ENCODE results near the gene EHD4. TPM values are rescaled to one million over a fixed set of nuclear protein-coding genes. Genes with fewer than 3 reads are reported as not detected.

The EHD4 gene
- total RNA-seq, 1 donor from 2014 or later = 24.6 TPM

- peak overlapping the region; percentile 66 for H3K27ac ChIP-seq
- no peak for TF ChIP-seq POLR2A (IDR thresholded peaks at IDR 0.05)
- TF ChIP-seq POLR2AphosphoS5 (IDR thresholded peaks at IDR 0.05; ENCODE audit: insufficient read depth in 1 of 2, low read depth in 1 of 2) = no peak
- TF ChIP-seq, protein P1, sequence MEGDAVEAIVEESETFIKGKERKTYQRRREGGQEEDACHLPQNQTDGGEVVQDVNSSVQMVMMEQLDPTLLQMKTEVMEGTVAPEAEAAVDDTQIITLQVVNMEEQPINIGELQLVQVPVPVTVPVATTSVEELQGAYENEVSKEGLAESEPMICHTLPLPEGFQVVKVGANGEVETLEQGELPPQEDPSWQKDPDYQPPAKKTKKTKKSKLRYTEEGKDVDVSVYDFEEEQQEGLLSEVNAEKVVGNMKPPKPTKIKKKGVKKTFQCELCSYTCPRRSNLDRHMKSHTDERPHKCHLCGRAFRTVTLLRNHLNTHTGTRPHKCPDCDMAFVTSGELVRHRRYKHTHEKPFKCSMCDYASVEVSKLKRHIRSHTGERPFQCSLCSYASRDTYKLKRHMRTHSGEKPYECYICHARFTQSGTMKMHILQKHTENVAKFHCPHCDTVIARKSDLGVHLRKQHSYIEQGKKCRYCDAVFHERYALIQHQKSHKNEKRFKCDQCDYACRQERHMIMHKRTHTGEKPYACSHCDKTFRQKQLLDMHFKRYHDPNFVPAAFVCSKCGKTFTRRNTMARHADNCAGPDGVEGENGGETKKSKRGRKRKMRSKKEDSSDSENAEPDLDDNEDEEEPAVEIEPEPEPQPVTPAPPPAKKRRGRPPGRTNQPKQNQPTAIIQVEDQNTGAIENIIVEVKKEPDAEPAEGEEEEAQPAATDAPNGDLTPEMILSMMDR (IDR thresholded peaks at IDR 0.05) = no peak
- peaks cover 0 to 6% of the 10 kb centered on the region in 2 donors for H3K36me3 ChIP-seq
- peaks cover 22% of the 10 kb centered on the region for H3K4me1 ChIP-seq
- no peak for DNase-seq (ENCODE audit: extremely low spot score in 2 of 2)
- no peak overlapping the region for H3K4me3 ChIP-seq
- no peaks in the 10 kb centered on the region for H3K9me3 ChIP-seq
- no peaks in the 10 kb centered on the region for H3K27me3 ChIP-seq
- intact Hi-C loops (cut with DNase I) = no loop called here
These were observed 76.9 kb downstream of the EHD4 start for GRCh38 chr15:41895491-41895890.

DNA sequence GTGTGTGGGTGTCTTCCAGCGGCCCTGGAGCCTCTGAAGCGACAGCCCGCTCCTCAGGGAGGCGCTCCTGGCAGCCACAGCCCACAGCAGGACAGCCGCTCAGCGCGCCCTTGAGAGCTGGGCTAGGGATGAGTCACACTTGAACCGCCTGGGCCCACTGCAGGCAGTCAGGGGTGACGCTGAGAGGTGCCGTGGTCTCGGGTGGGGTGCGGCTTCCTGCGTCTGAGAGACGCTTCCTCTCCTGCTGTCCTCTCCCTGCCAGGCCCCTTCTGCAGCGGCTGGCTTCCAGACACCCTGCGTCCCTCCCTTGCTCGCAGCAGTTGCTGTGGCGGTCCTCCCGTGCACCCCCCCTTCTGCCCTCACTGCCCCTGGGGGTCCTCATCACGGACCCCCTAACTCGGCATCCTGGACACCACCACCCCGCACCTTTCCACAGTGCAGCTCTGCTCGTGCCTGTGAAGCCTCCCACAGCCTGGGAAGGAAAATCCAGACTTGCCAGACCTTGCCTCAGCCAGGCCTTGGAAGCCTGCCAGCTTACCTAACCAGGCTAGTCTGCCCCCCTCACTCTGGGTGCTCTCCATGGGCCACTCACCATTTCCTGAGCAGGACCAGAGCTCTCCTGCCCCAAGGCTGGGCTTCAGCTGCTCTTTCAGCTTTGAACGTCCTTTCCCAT, 77.4 kb downstream of the EHD4 start:
- intact Hi-C loops (cut with DNase I) = no loop called here
- H3K4me1 ChIP-seq = peaks cover 22% of the 10 kb centered on the region
- H3K36me3 ChIP-seq = peaks cover 0 to under 1% of the 10 kb centered on the region in 2 donors

GRCh38 chr15:41894251-41894790, 78.0 kb downstream of the EHD4 start:
- TF ChIP-seq POLR2A (IDR thresholded peaks at IDR 0.05) (no peak), POLR2AphosphoS5 (IDR thresholded peaks at IDR 0.05; ENCODE audit: insufficient read depth in 1 of 2, low read depth in 1 of 2) (no peak)
- TF ChIP-seq, protein P1 (IDR thresholded peaks at IDR 0.05) = no peak
- Histone ChIP-seq H3K27ac (peak overlapping the region; percentile 66), H3K4me1 (peaks cover 22% of the 10 kb centered on the region), H3K4me3 (peak overlapping the region in 1 of 2 donors; percentile 36), H3K36me3 (no peaks in the 10 kb centered on the region), H3K27me3 (no peaks in the 10 kb centered on the region), H3K9me3 (no peaks in the 10 kb centered on the region)
- intact Hi-C loops (cut with DNase I) = no loop called here
- DNase-seq (ENCODE audit: extremely low spot score in 2 of 2) = no peak

More for the DNA sequence above, 77.4 kb downstream of the EHD4 start:
- no peak for DNase-seq (ENCODE audit: extremely low spot score in 2 of 2)
- peak overlapping the region in 1 of 2 donors; percentile 36 for H3K4me3 ChIP-seq
- peak overlapping the region; percentile 66 for H3K27ac ChIP-seq
- H3K9me3 ChIP-seq = no peaks in the 10 kb centered on the region
- peak in 1 of 2 donors; percentile 49 for TF ChIP-seq POLR2AphosphoS5 (IDR thresholded peaks at IDR 0.05; ENCODE audit: insufficient read depth in 1 of 2, low read depth in 1 of 2)
- TF ChIP-seq POLR2A (IDR thresholded peaks at IDR 0.05) = no peak
- no peaks in the 10 kb centered on the region for H3K27me3 ChIP-seq

- Histone ChIP-seq H3K4me1 (peaks cover 22% of the 10 kb centered on the region), H3K9me3 (no peaks in the 10 kb centered on the region), H3K27ac (peak within 1 kb of the TSS; percentile 66), H3K36me3 (no peaks in the 10 kb centered on the region), H3K27me3 (no peaks in the 10 kb centered on the region), H3K4me3 (peak within 1 kb of the TSS in 1 of 2 donors; percentile 36)
- DNase-seq (ENCODE audit: extremely low spot score in 2 of 2) = no peak
- intact Hi-C loops (cut with DNase I) = no loop called here
- TF ChIP-seq POLR2AphosphoS5 (IDR thresholded peaks at IDR 0.05; ENCODE audit: insufficient read depth in 1 of 2, low read depth in 1 of 2) = no peak
- TF ChIP-seq, protein P1 (IDR thresholded peaks at IDR 0.05) = no peak
- no peak for TF ChIP-seq POLR2A (IDR thresholded peaks at IDR 0.05)
These were observed 78.7 kb downstream of the EHD4 start, which contains the start of gene SPTBN5 for GRCh38 chr15:41893422-41894250. TSS of gene SPTBN5 (minus strand) at chr15:41894053. CDS start at chr15:41893497, 556 bp downstream.

DNA sequence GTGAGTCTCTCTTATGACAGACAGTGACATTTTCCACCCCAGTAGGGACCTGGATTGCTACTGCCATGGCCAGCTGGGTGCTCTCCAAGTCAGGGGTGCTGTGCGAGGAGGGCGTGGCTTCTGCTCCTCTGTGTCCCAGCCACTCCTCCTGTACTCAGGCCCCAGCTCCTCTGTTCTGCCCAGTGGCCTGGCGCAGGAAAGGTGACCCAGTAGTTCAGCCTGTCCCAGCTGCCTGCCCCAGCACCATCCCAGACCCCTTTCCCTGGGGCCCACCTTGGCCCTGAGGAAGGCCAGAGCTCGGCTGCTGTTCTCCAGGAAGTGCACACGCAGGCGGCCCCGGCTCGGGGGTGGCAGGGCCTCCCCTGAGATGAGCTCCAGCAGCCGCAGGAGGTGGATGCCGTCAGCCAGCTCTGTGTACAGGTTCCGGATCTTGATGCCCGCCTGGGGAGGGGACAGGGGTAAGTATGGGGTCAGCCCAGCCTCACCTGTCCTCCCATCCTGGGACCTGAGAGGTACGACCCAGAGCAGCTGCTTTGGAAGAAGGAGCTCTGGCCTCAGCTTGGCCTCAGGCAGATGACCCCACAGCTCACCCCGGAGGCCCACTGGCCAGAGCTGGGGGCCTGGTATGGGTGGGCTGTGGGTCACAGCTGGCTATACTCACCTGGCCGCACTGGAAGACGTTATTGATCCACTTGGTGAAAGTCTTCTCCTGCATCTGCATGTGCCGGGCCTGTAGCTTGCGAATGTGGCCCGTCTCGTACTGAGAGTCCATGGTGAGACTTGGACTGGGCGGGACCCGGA, 79.5 kb downstream of the EHD4 start:
- no peaks in the 10 kb centered on the region for H3K9me3 ChIP-seq
- no peaks in the 10 kb centered on the region for H3K36me3 ChIP-seq
- DNase-seq (ENCODE audit: extremely low spot score in 2 of 2) = no peak
- H3K27me3 ChIP-seq = no peaks in the 10 kb centered on the region
- H3K4me1 ChIP-seq = peaks cover 22% of the 10 kb centered on the region
- no peak overlapping the region for H3K27ac ChIP-seq
- TF ChIP-seq POLR2A (IDR thresholded peaks at IDR 0.05) = no peak
- no peak for TF ChIP-seq POLR2AphosphoS5 (IDR thresholded peaks at IDR 0.05; ENCODE audit: insufficient read depth in 1 of 2, low read depth in 1 of 2)
- TF ChIP-seq, protein P1 (IDR thresholded peaks at IDR 0.05) = no peak
- intact Hi-C loops (cut with DNase I) = no loop called here
- H3K4me3 ChIP-seq = no peak overlapping the region

Measured in vagina (tissue), 2 donors.